Esophagus squamous epithelium (tissue), 5 donors: ENCODE measurements around the gene PROP1. TPM values are rescaled to one million over a fixed set of nuclear protein-coding genes. Genes with fewer than 3 reads are reported as not detected.

Source experiments
- DNase-seq: peaks from one replicate; lab custom pipeline; 2025; lab: John Stamatoyannopoulos, UW
- H3K27ac ChIP-seq, 4 donors: fragments of 200-600 bp; sonication (generic); one replicate each; pipeline ENCODE4 v1.5.1; 2016 to 2019; ENCODE audit warnings: mild to moderate bottlenecking in 1 of 4
- H3K27me3 ChIP-seq, 4 donors: fragments of 200-600 bp; sonication (generic); 1 replicate in 3 of 4; 2 replicates in 1 of 4; pipeline versions ENCODE4 v1.5.1 to v1.6.0; 2017 to 2021; ENCODE audit warnings: antibody characterized with exemption in 1 of 4
- H3K36me3 ChIP-seq, 3 donors: fragments of 200-600 bp; sonication (generic); one replicate each; pipeline ENCODE4 v1.5.1; 2016 to 2019
- H3K4me1 ChIP-seq, 3 donors: fragments of 200-600 bp; sonication (generic); one replicate each; pipeline ENCODE4 v1.5.1; 2017 to 2019
- H3K4me3 ChIP-seq, 4 donors: fragments of 200-600 bp; sonication (generic); 1 replicate in 3 of 4; 2 replicates in 1 of 4; pipeline ENCODE4 v1.5.1; 2016 to 2019; ENCODE audit warnings: mild to moderate bottlenecking in 2 of 4, moderate library complexity in 1 of 4
- H3K9me3 ChIP-seq, 3 donors: fragments of 200-600 bp; sonication (generic); one replicate each; pipeline ENCODE4 v1.5.1; 2016 to 2019
- CTCF ChIP-seq, 6 experiments: fragments of 450-650 bp in 4 of 6; fragments of 200-600 bp in 2 of 6; sonication (generic) in 2 of 6; IDR thresholded peaks; one replicate each; pipeline ENCODE4 v1.5.1; 2016 to 2019; ENCODE audit warnings: antibody characterized with exemption in 6 of 6, mild to moderate bottlenecking in 4 of 6, moderate library complexity in 4 of 6
- POLR2A ChIP-seq, 4 donors: fragments of 450-650 bp; IDR thresholded peaks; one replicate each; pipeline ENCODE4 v1.6.1; 2017; ENCODE audit warnings: antibody characterized with exemption in 4 of 4, mild to moderate bottlenecking in 4 of 4, moderate library complexity in 3 of 4
- WGBS, 2 donors: methylation state at CpG; one replicate each; pipeline ENCODE4 v1.1.5; 2018; 5-methylcytosine and 5-hydroxymethylcytosine counted together
- intact Hi-C: fragments of 100-400 bp; cut with DNase I; formaldehyde crosslinking; loops from one replicate; pipeline ENCODE4 v1.15.0; 2022
- total RNA-seq, 4 donors: library from RNA; depleted of rRNA; stranded (reverse); fragments of >200 nt; gene quantifications; one replicate each; pipeline ENCODE4 v1.1.0, GENCODE V29; 2016
- donor health status: DM: yes; HTN: yes; CAD: no.

PROP1 gene
- total RNA-seq, 4 donors from 2014 or later, result not detected

- 75 to 92% methylated on average over 5 to 6 of the region's 6 CpGs for WGBS, 2 donors
- H3K4me3 ChIP-seq, result no peak overlapping the region
- no peak overlapping the region for H3K27ac ChIP-seq
- no peak for DNase-seq
- TF ChIP-seq POLR2A (IDR thresholded peaks at IDR 0.05) (no peak), CTCF (IDR thresholded peaks at IDR 0.05) (no peak)
- no peaks in the 10 kb centered on the region for H3K9me3 ChIP-seq
- no peaks in the 10 kb centered on the region for H3K4me1 ChIP-seq
- peaks cover 0 to 42% (median 0%) of the 10 kb centered on the region in 4 donors for H3K27me3 ChIP-seq
- intact Hi-C loops, result no loop called here
- no peaks in the 10 kb centered on the region for H3K36me3 ChIP-seq
Measured at GRCh38 chr5:177992466-177992865, 3.6 kb downstream of the PROP1 start.

DNA sequence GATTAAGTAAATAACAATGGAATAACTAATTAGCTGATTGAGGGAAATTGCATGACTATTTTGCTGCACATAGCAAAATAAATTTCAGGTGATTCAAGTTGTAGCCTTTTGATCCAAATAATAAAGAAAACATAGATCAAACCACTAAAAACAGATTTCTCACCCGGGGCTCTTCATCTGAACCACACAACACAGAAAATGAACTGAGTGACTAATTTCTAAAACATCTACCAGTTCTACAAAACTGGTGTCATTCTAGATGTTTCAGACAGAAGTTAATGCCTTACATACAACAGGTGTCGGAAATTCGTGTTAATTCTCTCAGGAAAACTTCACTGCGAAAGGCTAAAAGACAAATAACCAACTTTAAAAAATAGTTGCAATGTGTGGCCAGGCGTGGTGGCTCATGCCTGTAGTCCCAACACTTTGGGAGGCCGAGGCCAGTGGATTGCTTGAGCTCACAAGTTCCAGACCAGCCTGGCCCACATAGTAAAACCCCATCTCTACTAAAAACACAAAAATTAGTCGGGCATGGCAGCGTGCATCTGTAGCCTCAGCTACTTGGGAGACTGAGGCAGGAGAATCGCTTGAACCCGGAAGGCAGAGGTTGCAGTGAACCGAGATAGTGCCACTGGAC is 6.9 kb downstream of the PROP1 start:
- TF ChIP-seq CTCF (IDR thresholded peaks at IDR 0.05), result no peak
- TF ChIP-seq POLR2A (IDR thresholded peaks at IDR 0.05), result no peak
- intact Hi-C loops, result no loop called here
- Histone ChIP-seq H3K36me3 (no peaks in the 10 kb centered on the region), H3K9me3 (no peaks in the 10 kb centered on the region), H3K4me3 (no peak overlapping the region), H3K27me3 (peaks cover 0 to 44% (median 2%) of the 10 kb centered on the region in 4 donors), H3K27ac (no peak overlapping the region), H3K4me1 (peaks cover 0 to 17% (median 3%) of the 10 kb centered on the region in 3 donors)
- 80 to 81% methylated on average over 11 of the region's 11 CpGs for WGBS, 2 donors
- no peak for DNase-seq

GRCh38 chr5:177987326-177987725 is 8.7 kb downstream of the PROP1 start:
- H3K27me3 ChIP-seq, result peaks cover 0 to 61% (median 4%) of the 10 kb centered on the region in 4 donors
- intact Hi-C loops, result no loop called here
- TF ChIP-seq CTCF (IDR thresholded peaks at IDR 0.05) (no peak), POLR2A (IDR thresholded peaks at IDR 0.05) (no peak)
- H3K9me3 ChIP-seq, result no peaks in the 10 kb centered on the region
- DNase-seq, result no peak
- no peaks in the 10 kb centered on the region for H3K36me3 ChIP-seq
- WGBS, 2 donors, result 70 to 78% methylated on average over 8 to 9 of the region's 9 CpGs
- H3K27ac ChIP-seq, result no peak overlapping the region
- H3K4me1 ChIP-seq, result peaks cover 0 to 24% (median 3%) of the 10 kb centered on the region in 3 donors
- H3K4me3 ChIP-seq, result no peak overlapping the region

- TF ChIP-seq POLR2A (IDR thresholded peaks at IDR 0.05) (no peak), CTCF (IDR thresholded peaks at IDR 0.05) (no peak)
- no peaks in the 10 kb centered on the region for H3K36me3 ChIP-seq
- no peaks in the 10 kb centered on the region for H3K9me3 ChIP-seq
- H3K27me3 ChIP-seq, result peaks cover 0 to 79% (median 4%) of the 10 kb centered on the region in 4 donors
- WGBS, 2 donors, result 17 to 36% methylated on average over 8 to 17 of the region's 50 CpGs
- peak overlapping the region; percentile 2 to 25 (median 14) for H3K4me3 ChIP-seq
- intact Hi-C loops, result no loop called here
- H3K4me1 ChIP-seq, result peaks cover 3 to 42% (median 6%) of the 10 kb centered on the region in 3 donors
- H3K27ac ChIP-seq, result peak overlapping the region in 2 of 4 donors; percentile 29 to 49
- no peak for DNase-seq
Measured at GRCh38 chr5:177985430-177986040, 10.5 kb downstream of the PROP1 start.

- peaks cover 0 to 80% (median 4%) of the 10 kb centered on the region in 4 donors for H3K27me3 ChIP-seq
- 12 to 24% methylated on average over 8 to 13 of the region's 47 CpGs for WGBS, 2 donors
- H3K27ac ChIP-seq, result no peak overlapping the region
Measured at GRCh38 chr5:177984584-177985206, 11.3 kb downstream of the PROP1 start.

More at GRCh38 chr5:177984584-177985206, 11.3 kb downstream of the PROP1 start:
- intact Hi-C loops, result no loop called here
- Histone ChIP-seq H3K36me3 (no peaks in the 10 kb centered on the region), H3K4me3 (no peak overlapping the region), H3K4me1 (peaks cover 3 to 43% (median 6%) of the 10 kb centered on the region in 3 donors), H3K9me3 (no peaks in the 10 kb centered on the region)
- no peak for TF ChIP-seq CTCF (IDR thresholded peaks at IDR 0.05)
- no peak for TF ChIP-seq POLR2A (IDR thresholded peaks at IDR 0.05)
- no peak for DNase-seq
